ELR (cell line): Measurements from ENCODE around the gene FAM184B.

ENCODE experiments used
- DNase-seq: peaks from one replicate; pipeline ENCODE4 v3.0.0-alpha.2; 2015; ENCODE audit warnings: low read depth

The FAM184B gene

GRCh38 chr4:17781300-17782287 lies at the start of gene FAM184B:
Gene FAM184B (minus strand): TSS chr4:17781621. CDS start chr4:17781299, 322 bp downstream.
- DNase-seq: peak; percentile 4

GRCh38 chr4:17823871-17824669 lies 42.6 kb upstream of the FAM184B start:
- DNase-seq: no peak

- peak; percentile 64 for DNase-seq
Observed at GRCh38 chr4:17817027-17817426, 35.6 kb upstream of the FAM184B start.

- no peak for DNase-seq
Observed at GRCh38 chr4:17816142-17816541, 34.7 kb upstream of the FAM184B start.

GRCh38 chr4:17814140-17814539 lies 32.7 kb upstream of the FAM184B start:
- peak; percentile 76 for DNase-seq

GRCh38 chr4:17812801-17813200 lies 31.4 kb upstream of the FAM184B start:
- DNase-seq: peak; percentile 30

- DNase-seq: peak; percentile 16
Observed at GRCh38 chr4:17812125-17812524, 30.7 kb upstream of the FAM184B start.

- DNase-seq: peak; percentile 47
Observed at GRCh38 chr4:17811078-17811603, 29.7 kb upstream of the FAM184B start.

- DNase-seq: peak; percentile 99
Observed at GRCh38 chr4:17810260-17811077, 29.0 kb upstream of the FAM184B start, which contains the start of the genes DCAF16 and NCAPG. Gene DCAF16 (minus strand): TSS chr4:17810757. CDS start chr4:17804141, 6,616 bp downstream. Gene NCAPG (plus strand): TSS chr4:17810979. CDS start chr4:17811078, 99 bp downstream.

GRCh38 chr4:17809667-17810066 lies 28.2 kb upstream of the FAM184B start:
- no peak for DNase-seq

- no peak for DNase-seq
Observed at GRCh38 chr4:17807446-17807845, 26.0 kb upstream of the FAM184B start.

GRCh38 chr4:17805580-17806155 lies 24.2 kb upstream of the FAM184B start:
- DNase-seq: no peak

- no peak for DNase-seq
Observed at GRCh38 chr4:17797808-17798207, 16.4 kb upstream of the FAM184B start.

- no peak for DNase-seq
Observed at GRCh38 chr4:17794730-17795129, 13.3 kb upstream of the FAM184B start.

- DNase-seq: peak; percentile 47
Observed at GRCh38 chr4:17788956-17789355, 7.5 kb upstream of the FAM184B start.

- peak; percentile 82 for DNase-seq
Observed at GRCh38 chr4:17787315-17787714, 5.9 kb upstream of the FAM184B start.

GRCh38 chr4:17786567-17786966 lies 5.1 kb upstream of the FAM184B start:
- DNase-seq: no peak

GRCh38 chr4:17785858-17786257 lies 4.4 kb upstream of the FAM184B start:
- DNase-seq: no peak

GRCh38 chr4:17780501-17781299 lies 721 bp downstream of the FAM184B start:
- DNase-seq: peak; percentile 13

GRCh38 chr4:17778431-17778830 lies 3.0 kb downstream of the FAM184B start:
- DNase-seq: no peak
